Neural progenitor cell (in vitro differentiated cells): ENCODE results near the gene ATP6V1G1.

Experiments
- EZH2 ChIP-seq: fragments of 200-600 bp; sonication (generic); IDR thresholded peaks from 2 replicates; pipeline ENCODE4 v1.6.1; 2017; ENCODE audit warnings: antibody characterized with exemption, mild to moderate bottlenecking, moderate library complexity
- EZH2phosphoT487 ChIP-seq: fragments of 200-600 bp; sonication (generic); IDR thresholded peaks from 2 replicates; pipeline ENCODE4 v1.6.1; 2017; ENCODE audit warnings: antibody characterized with exemption
- TF ChIP-seq, protein P1 (sequence below): fragments of 200-600 bp; sonication (generic); IDR thresholded peaks from 2 replicates; pipeline ENCODE4 v1.5.1; 2017; ENCODE audit warnings: antibody characterized with exemption, mild to moderate bottlenecking

DNA sequence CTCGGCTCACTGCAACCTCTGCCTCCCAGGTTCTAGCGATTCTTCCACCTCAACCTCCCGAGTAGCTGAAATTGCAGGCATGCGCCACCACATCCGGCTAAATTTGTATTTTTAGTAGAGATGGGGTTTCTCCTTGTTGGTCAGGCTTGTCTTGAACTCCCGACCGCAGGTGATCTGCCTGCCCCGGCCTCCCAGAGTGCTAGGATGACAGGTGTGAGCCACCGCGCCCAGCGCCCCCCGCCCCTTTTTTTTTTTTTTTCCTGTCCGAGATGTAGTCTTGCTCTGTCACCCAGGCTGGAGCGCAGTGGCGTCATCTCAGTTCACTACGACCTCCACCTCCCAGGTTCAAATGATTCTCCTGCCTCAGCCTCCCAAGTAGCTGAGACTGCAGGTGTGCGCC is 6.6 kb downstream of the ATP6V1G1 start:
- TF ChIP-seq, protein P1, sequence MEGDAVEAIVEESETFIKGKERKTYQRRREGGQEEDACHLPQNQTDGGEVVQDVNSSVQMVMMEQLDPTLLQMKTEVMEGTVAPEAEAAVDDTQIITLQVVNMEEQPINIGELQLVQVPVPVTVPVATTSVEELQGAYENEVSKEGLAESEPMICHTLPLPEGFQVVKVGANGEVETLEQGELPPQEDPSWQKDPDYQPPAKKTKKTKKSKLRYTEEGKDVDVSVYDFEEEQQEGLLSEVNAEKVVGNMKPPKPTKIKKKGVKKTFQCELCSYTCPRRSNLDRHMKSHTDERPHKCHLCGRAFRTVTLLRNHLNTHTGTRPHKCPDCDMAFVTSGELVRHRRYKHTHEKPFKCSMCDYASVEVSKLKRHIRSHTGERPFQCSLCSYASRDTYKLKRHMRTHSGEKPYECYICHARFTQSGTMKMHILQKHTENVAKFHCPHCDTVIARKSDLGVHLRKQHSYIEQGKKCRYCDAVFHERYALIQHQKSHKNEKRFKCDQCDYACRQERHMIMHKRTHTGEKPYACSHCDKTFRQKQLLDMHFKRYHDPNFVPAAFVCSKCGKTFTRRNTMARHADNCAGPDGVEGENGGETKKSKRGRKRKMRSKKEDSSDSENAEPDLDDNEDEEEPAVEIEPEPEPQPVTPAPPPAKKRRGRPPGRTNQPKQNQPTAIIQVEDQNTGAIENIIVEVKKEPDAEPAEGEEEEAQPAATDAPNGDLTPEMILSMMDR = no peak
- TF ChIP-seq EZH2phosphoT487 (no peak), EZH2 (no peak)
